Sigmoid colon (tissue), 7 donors: Measurements from ENCODE around the gene RAB12. TPM values are rescaled to one million over a fixed set of nuclear protein-coding genes. Genes with fewer than 3 reads are reported as not detected.

Source experiments
- DNase-seq: peaks from one replicate; pipeline ENCODE4 v3.0.0-alpha.2; 2019
- H3K27ac ChIP-seq, 4 donors: fragments of 200-600 bp; sonication (generic); one replicate each; pipeline ENCODE4 v1.5.1; 2016 to 2019; ENCODE audit warnings: mild to moderate bottlenecking in 1 of 4
- H3K27me3 ChIP-seq, 3 donors: fragments of 200-600 bp; sonication (generic); one replicate each; pipeline ENCODE4 v1.5.1; 2019; ENCODE audit warnings: mild to moderate bottlenecking in 1 of 3
- H3K36me3 ChIP-seq, 4 donors: fragments of 200-600 bp; sonication (generic); one replicate each; pipeline ENCODE4 v1.5.1; 2016 to 2019
- H3K4me1 ChIP-seq, 4 donors: fragments of 200-600 bp; sonication (generic); one replicate each; pipeline ENCODE4 v1.5.1; 2017 to 2019
- H3K4me3 ChIP-seq, 4 donors: fragments of 200-600 bp; sonication (generic); one replicate each; pipeline ENCODE4 v1.5.1; 2017 to 2019; ENCODE audit warnings: mild to moderate bottlenecking in 2 of 4, moderate library complexity in 1 of 4
- H3K9me3 ChIP-seq, 4 donors: fragments of 200-600 bp in 3 of 4; sonication (generic) in 3 of 4; one replicate each; pipeline versions ENCODE4 v1.5.1 to v1.6.1; 2013 to 2019
- EP300 ChIP-seq, 4 donors: sonication (generic); formaldehyde crosslinking; IDR thresholded peaks; one replicate each; pipeline ENCODE4 v1.6.1; 2017; ENCODE audit warnings: antibody characterized with exemption in 4 of 4
- POLR2A ChIP-seq, 2 donors: fragments of 450-650 bp; IDR thresholded peaks; one replicate each; pipeline ENCODE4 v1.6.1; 2016; ENCODE audit warnings: antibody characterized with exemption in 2 of 2, mild to moderate bottlenecking in 2 of 2, moderate library complexity in 2 of 2
- POLR2AphosphoS5 ChIP-seq, 4 donors: sonication (generic); formaldehyde crosslinking; IDR thresholded peaks; one replicate each; pipeline ENCODE4 v1.6.1; 2017; ENCODE audit warnings: antibody characterized with exemption in 4 of 4
- WGBS, 2 donors: extraction: QIAGEN DNeasy Blood & Tissue Kit; methylation state at CpG; one replicate each; pipeline ENCODE4 v1.1.7; 2013; 5-methylcytosine and 5-hydroxymethylcytosine counted together
- intact Hi-C: fragments of 100-400 bp; cut with DNase I; formaldehyde crosslinking; loops from one replicate; pipeline ENCODE4 v1.15.1; 2023
- polyA plus RNA-seq, 3 donors: library from polyadenylated mRNA; stranded (reverse); fragments of 200-250 nt; gene quantifications; one replicate each; pipeline ENCODE4 v1.2.3, GENCODE V29; 2013
- total RNA-seq, 4 donors: library from RNA; depleted of rRNA; stranded (reverse); fragments of >200 nt; gene quantifications; one replicate each; pipeline ENCODE4 v1.1.0, GENCODE V29; 2016
- TF ChIP-seq, protein P1 (sequence below), 4 experiments: fragments of 450-650 bp in 3 of 4; fragments of 200-600 bp in 1 of 4; IDR thresholded peaks; one replicate each; pipeline ENCODE4 v1.5.1; 2016 to 2019; ENCODE audit warnings: antibody characterized with exemption in 4 of 4, mild to moderate bottlenecking in 3 of 4, moderate library complexity in 2 of 4
- donor health status: healthy with polysubstance abuse.
- donor health status: Bipolar disorder and iron deficiency.
- donor health status: healthy.

Gene RAB12
- total and polyA plus RNA-seq, 7 donors = 9.2 to 87.8 (median 69.5) TPM

DNA sequence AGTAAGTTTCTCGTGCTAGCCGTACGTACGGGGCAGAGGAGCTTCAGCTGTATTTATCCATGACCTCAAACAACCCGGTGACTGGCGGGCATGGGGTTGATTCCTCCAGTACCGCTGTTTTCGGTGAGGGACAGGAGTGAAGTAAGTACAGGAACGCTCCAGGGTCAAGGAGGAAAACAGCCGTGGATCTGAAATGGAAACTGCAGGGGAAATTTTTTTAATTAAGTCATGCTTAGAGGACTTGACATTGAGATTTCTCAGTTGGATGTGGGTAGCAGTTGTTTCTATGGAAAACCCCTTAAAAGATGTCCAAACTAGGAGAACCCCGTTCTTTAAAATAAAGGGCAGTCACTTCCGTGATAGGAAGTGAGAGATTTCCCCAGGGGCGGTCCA is 1.2 kb downstream of the RAB12 start:
- intact Hi-C loops = no loop called here

GRCh38 chr18:8611916-8612576 is 2.8 kb downstream of the RAB12 start:
- Histone ChIP-seq H3K27ac (peak overlapping the region in 2 of 4 donors; percentile 4 to 93), H3K4me3 (no peak overlapping the region), H3K9me3 (no peaks in the 10 kb centered on the region), H3K4me1 (peaks cover 0 to 86% (median 73%) of the 10 kb centered on the region in 4 donors), H3K27me3 (no peaks in the 10 kb centered on the region), H3K36me3 (no peaks in the 10 kb centered on the region)
- intact Hi-C loops = no loop called here
- 84 to 91% methylated on average over 17 of the region's 17 CpGs for WGBS, 2 donors
- TF ChIP-seq EP300 (IDR thresholded peaks at IDR 0.05) = no peak
- no peak for DNase-seq

More for the DNA sequence above, 1.2 kb downstream of the RAB12 start:
- no peaks in the 10 kb centered on the region for H3K36me3 ChIP-seq
- peak overlapping the region; percentile 74 to 93 (median 87) for H3K27ac ChIP-seq
- TF ChIP-seq POLR2AphosphoS5 (IDR thresholded peaks at IDR 0.05) (no peak), POLR2A (IDR thresholded peaks at IDR 0.05) (no peak), EP300 (IDR thresholded peaks at IDR 0.05) (no peak)
- TF ChIP-seq, protein P1, sequence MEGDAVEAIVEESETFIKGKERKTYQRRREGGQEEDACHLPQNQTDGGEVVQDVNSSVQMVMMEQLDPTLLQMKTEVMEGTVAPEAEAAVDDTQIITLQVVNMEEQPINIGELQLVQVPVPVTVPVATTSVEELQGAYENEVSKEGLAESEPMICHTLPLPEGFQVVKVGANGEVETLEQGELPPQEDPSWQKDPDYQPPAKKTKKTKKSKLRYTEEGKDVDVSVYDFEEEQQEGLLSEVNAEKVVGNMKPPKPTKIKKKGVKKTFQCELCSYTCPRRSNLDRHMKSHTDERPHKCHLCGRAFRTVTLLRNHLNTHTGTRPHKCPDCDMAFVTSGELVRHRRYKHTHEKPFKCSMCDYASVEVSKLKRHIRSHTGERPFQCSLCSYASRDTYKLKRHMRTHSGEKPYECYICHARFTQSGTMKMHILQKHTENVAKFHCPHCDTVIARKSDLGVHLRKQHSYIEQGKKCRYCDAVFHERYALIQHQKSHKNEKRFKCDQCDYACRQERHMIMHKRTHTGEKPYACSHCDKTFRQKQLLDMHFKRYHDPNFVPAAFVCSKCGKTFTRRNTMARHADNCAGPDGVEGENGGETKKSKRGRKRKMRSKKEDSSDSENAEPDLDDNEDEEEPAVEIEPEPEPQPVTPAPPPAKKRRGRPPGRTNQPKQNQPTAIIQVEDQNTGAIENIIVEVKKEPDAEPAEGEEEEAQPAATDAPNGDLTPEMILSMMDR (IDR thresholded peaks at IDR 0.05) = no peak
- H3K9me3 ChIP-seq = no peaks in the 10 kb centered on the region
- no peak for DNase-seq
- 5 to 10% methylated on average over 13 of the region's 13 CpGs for WGBS, 2 donors
- no peaks in the 10 kb centered on the region for H3K27me3 ChIP-seq
- peaks cover 0 to 70% (median 57%) of the 10 kb centered on the region in 4 donors for H3K4me1 ChIP-seq
- H3K4me3 ChIP-seq = peak overlapping the region; percentile 73 to 95 (median 85)

DNA sequence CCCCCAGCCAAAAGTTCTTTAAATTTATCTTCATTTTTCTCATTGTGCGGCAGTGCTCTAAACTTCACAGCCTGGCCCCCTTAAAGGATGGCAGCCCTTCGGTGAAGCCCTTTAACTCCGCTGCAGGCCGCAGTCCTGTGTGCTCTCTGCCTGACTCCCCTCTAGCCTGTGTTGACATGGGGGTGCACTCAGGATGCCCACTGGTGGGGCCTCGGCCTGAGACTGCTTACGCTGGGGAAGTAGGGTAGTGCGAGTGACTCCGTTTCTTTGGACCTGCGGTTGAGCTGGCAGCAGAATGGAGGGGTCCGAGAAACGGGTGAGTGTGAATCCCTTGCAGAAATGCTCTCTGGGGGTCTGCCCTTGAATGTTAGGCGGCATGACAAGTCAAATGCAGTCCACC is 5.6 kb downstream of the RAB12 start:
- H3K27ac ChIP-seq = peak overlapping the region; percentile 72 to 93 (median 76)
- H3K36me3 ChIP-seq = no peaks in the 10 kb centered on the region
- H3K9me3 ChIP-seq = no peaks in the 10 kb centered on the region
- DNase-seq = no peak
- no peaks in the 10 kb centered on the region for H3K27me3 ChIP-seq
- intact Hi-C loops = no loop called here
- peak overlapping the region in 1 of 4 donors; percentile 8 for H3K4me3 ChIP-seq
- peaks cover 0 to 88% (median 73%) of the 10 kb centered on the region in 4 donors for H3K4me1 ChIP-seq
- WGBS, 2 donors = 92 to 95% methylated on average over 12 of the region's 12 CpGs
- TF ChIP-seq, protein P1 (IDR thresholded peaks at IDR 0.05) = no peak
- TF ChIP-seq POLR2A (IDR thresholded peaks at IDR 0.05) (no peak), POLR2AphosphoS5 (IDR thresholded peaks at IDR 0.05) (no peak), EP300 (IDR thresholded peaks at IDR 0.05) (no peak)

DNA sequence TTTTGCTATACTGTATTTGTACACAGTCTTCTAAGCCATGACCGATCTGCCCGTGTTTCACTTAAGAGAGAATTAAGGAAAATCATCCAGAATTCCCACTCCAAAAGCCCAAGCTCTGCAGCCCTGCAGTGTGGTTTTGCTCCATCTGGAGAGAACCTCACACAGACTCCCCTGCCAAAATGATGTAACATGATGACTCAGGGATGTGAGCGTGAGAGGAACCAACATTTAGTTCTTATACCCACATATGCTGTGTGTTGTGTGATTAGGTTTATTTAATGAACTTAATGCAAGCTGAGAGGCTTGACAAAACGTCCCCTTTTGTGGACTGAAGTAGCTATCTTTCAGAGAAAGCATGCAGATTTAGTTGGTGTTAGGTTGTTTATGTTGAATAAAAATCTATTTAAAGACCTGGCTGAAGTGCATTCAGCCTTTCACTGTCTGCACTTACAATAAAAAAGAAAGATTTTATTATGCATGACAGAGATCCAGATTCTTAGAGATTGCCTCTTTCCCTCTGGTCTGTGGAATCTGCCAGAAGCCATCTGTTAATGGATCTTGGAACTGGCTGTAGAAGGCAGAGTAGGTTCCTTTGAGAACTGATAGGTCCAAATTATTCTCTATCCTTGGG is 6.3 kb downstream of the RAB12 start:
- peak overlapping the region; percentile 72 to 93 (median 76) for H3K27ac ChIP-seq
- DNase-seq = peak; percentile 74

GRCh38 chr18:8616028-8616401 is 6.8 kb downstream of the RAB12 start:
- H3K4me3 ChIP-seq = peak overlapping the region in 1 of 4 donors; percentile 3
- H3K4me1 ChIP-seq = peaks cover 0 to 89% (median 73%) of the 10 kb centered on the region in 4 donors
- intact Hi-C loops = no loop called here
- H3K9me3 ChIP-seq = no peaks in the 10 kb centered on the region
- H3K27me3 ChIP-seq = no peaks in the 10 kb centered on the region
- no peak for DNase-seq
- H3K36me3 ChIP-seq = no peaks in the 10 kb centered on the region
- 68 to 81% methylated on average over 4 of the region's 4 CpGs for WGBS, 2 donors
- TF ChIP-seq POLR2AphosphoS5 (IDR thresholded peaks at IDR 0.05) (no peak), POLR2A (IDR thresholded peaks at IDR 0.05) (no peak), EP300 (IDR thresholded peaks at IDR 0.05) (no peak)
- TF ChIP-seq, protein P1 (IDR thresholded peaks at IDR 0.05) = no peak
- peak overlapping the region; percentile 72 to 93 (median 76) for H3K27ac ChIP-seq

More for the DNA sequence above, 6.3 kb downstream of the RAB12 start:
- H3K36me3 ChIP-seq = no peaks in the 10 kb centered on the region
- intact Hi-C loops = no loop called here
- H3K4me1 ChIP-seq = peaks cover 0 to 89% (median 72%) of the 10 kb centered on the region in 4 donors
- no peaks in the 10 kb centered on the region for H3K27me3 ChIP-seq
- H3K9me3 ChIP-seq = no peaks in the 10 kb centered on the region
- peak in 1 of 4 donors; percentile 20 for TF ChIP-seq EP300 (IDR thresholded peaks at IDR 0.05)
- TF ChIP-seq, protein P1 (IDR thresholded peaks at IDR 0.05) = no peak
- TF ChIP-seq POLR2A (IDR thresholded peaks at IDR 0.05) = no peak
- peak in 3 of 4 donors; percentile 47 to 63 (median 49) for TF ChIP-seq POLR2AphosphoS5 (IDR thresholded peaks at IDR 0.05)
- 59 to 81% methylated on average over 4 of the region's 4 CpGs for WGBS, 2 donors
- peak overlapping the region in 3 of 4 donors; percentile 3 to 9 (median 8) for H3K4me3 ChIP-seq
